ENCODE measurements around the gene RAB17.

Gene RAB17

DNA sequence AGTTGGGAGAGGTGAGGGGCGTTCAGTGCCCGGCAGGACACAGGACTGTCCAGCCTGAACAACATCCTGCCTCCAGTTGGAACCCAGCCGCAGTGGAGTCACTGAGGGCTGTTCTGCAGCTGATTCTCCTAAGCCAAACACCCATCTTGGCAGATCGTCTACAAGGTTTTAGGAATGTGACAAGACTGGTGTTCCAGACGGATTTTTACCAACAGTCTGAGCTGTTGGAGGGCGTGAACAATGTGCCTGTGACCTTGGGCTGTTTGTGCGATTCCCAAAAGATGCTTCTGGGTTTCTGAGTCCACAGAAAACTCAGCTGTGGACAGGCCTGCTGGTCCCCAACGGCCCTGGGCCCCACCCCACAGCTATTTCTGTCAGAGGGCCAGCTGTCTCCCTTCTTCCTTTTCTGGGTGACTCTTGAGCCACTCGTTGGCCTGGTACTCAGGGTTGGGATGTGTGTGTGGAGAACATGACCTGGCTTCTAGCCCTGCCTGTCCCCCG is 42.6 kb upstream of the RAB17 start:
- TF ChIP-seq, protein P1, sequence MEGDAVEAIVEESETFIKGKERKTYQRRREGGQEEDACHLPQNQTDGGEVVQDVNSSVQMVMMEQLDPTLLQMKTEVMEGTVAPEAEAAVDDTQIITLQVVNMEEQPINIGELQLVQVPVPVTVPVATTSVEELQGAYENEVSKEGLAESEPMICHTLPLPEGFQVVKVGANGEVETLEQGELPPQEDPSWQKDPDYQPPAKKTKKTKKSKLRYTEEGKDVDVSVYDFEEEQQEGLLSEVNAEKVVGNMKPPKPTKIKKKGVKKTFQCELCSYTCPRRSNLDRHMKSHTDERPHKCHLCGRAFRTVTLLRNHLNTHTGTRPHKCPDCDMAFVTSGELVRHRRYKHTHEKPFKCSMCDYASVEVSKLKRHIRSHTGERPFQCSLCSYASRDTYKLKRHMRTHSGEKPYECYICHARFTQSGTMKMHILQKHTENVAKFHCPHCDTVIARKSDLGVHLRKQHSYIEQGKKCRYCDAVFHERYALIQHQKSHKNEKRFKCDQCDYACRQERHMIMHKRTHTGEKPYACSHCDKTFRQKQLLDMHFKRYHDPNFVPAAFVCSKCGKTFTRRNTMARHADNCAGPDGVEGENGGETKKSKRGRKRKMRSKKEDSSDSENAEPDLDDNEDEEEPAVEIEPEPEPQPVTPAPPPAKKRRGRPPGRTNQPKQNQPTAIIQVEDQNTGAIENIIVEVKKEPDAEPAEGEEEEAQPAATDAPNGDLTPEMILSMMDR (IDR thresholded peaks at IDR 0.05; ENCODE audit: extremely low read depth, missing control alignments), result no peak
- DNase-seq (ENCODE audit: low spot score), result no peak

DNA sequence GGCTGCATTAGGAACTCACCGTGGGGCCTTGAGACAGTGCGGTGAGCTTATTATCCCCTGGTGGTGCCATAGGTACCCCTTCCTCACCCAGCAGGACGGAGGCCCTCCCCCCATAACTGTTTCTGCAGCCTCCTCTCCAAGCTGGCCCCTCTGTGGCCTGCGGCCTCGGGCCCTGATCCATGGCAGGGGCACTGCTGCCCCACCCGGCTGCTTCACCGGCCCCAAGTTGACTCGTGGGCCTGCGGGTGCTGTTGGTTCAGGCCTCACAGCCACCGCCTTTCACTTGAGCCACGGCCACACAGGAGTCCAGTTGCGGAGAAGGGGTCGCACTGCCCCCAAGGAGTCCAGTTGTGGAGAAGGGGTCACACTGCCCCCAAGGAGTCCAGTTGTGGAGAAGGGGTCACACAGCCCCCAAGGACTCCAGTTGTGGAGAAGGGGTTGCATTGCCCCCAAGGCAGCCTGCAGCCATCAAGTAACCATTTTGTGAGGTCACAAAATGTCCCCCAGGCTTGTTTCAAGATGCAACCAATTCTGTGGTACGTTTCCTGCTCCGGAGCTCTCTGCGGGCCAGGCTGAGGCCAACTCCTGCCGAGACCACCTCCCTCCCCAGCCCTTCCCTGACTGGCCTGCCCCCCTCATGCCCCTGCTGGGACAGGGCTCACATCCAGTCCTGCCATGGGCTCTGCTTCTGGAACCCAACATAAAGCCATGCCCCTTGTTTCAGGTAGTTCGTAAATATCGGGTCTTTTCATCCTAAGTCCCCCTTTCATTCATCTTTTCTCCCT is 41.5 kb upstream of the RAB17 start:
- TF ChIP-seq, protein P1 (IDR thresholded peaks at IDR 0.05; ENCODE audit: extremely low read depth, missing control alignments), result no peak
- DNase-seq (ENCODE audit: low spot score), result no peak

DNA sequence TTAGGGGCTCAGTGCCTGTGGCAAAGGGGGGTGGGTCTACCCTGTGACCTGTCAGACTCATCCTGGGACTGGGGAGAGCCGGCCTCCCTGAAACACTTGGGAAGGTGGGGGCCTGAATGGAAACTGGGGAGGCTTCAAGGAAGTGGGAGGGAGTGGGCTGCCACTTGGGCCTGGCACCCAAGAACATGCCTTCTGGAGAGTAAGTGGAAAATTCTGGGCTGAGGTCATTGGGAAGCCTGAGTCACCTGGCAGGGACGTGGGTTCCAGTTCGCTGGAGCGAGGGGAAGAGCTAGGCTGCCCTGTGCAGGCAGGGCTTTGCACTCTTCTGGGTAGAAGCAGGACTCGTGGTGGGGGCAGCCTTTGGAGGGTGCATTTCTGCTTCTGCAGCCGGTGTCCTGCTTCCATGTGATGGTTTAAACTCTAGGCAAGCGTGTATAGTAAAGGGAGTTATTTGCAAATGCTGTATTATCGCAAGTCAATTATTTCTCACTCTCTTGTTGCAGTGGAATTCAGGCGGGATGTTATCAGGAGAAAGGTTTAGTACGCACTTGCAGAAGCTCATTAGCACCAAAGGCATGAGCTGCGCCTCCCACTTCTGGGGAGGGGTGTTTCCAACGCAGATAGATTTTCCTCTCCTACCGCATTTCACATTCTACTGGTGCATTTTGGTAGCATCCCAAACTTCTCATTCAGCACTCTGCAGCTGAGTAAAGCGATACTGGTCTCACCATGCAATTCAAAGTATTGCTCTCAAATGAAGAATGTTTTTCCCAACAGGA is 40.7 kb upstream of the RAB17 start:
- TF ChIP-seq, protein P1 (IDR thresholded peaks at IDR 0.05; ENCODE audit: extremely low read depth, missing control alignments), result no peak
- DNase-seq (ENCODE audit: low spot score), result no peak

DNA sequence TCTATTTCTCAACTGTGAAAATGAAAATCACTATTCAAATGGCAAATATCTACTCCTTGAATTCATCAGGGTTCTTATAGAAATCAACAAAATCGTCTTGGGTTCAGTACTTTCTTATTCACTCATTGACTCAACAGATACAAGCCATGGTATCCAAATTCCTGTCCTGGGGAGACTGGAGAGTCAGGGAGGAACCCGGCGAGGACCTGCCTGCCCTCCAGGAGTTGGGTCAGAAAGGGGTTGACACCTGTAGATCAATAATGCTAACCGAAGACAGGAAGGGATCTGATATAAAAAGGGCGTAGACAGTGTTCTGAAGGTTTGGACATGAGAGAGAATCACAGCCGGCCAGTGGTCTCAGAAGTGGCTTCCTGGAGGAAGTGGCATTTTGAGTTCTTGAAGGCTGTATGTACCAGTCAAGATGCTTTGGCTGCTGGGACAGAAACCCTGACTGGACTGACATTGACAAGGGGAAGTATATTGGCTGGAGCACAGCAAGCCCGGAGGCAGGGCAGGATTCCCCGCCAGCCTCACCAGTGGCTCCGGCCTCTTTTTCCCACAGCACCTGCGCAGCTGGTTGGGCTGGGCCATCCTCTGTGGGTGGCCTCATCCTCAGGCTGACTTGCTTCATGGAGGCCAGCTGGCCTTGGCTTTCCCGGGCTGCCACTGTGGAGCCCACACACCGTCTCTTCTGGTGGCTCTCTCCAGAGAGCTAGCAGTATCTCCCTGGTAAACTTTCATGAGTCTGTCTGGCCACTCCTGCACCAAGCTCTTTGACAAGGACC is 39.9 kb upstream of the RAB17 start:
- TF ChIP-seq, protein P1 (IDR thresholded peaks at IDR 0.05; ENCODE audit: extremely low read depth, missing control alignments), result no peak
- no peak for DNase-seq (ENCODE audit: low spot score)

DNA sequence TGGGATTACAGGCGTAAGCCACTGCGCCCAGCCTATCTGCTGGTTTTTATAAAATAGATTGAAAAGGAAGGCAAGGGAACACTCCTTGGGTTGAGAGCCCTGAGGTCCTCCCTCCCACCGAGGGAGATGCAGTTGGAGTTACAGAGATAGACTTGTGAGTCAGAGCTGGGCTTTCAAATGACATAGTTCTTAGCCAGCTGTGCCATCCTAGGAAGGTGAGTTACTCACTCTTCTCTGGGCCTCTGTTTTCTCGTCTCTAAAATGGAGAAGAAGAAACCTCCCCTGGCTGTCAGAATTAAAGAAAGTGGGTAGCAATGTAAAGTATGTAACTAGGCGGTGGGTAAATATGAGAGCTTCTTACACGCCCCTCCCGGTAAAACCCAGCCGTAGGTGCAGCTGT is 39.2 kb upstream of the RAB17 start:
- TF ChIP-seq, protein P1 (IDR thresholded peaks at IDR 0.05; ENCODE audit: extremely low read depth, missing control alignments), result no peak
- DNase-seq (ENCODE audit: low spot score), result no peak

DNA sequence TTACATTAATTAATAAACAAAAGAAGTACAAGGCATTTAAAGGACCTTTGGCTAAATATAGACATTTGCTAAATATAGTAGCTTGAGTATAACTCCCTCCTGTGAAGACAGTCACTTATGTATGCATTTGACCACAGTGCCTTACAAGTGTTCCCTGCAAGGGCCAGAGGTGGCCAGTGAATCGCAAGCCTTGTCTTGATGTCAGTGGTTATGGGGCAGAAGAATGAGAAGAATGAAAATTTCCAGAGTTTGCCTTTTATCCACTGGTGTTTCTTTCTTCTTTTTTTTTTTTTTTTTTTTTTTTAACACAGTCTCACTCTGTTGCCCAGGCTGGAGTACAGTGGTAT is 38.6 kb upstream of the RAB17 start:
- no peak for DNase-seq (ENCODE audit: low spot score)
- TF ChIP-seq, protein P1 (IDR thresholded peaks at IDR 0.05; ENCODE audit: extremely low read depth, missing control alignments), result no peak
